ENCODE data around the gene EFCC1.

DNA sequence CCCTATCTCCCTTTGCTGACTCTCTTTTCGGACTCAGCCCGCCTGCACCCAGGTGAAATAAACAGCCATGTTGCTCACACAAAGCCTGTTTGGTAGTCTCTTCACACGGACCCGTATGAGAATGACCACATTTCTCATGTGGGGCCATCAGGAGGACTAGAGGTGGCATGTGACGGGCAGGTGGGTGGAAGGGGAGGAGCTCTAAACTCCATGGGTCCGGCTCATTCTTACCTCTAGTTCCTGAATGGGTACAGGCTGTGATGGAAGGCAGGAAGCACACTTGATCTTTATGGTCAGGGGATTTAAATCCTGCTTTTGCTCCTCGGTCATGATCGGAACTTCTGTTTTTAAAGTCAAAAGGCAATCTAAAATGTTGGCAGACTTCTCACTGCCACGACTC, 35.8 kb upstream of the EFCC1 start:
- TF ChIP-seq, protein P1, sequence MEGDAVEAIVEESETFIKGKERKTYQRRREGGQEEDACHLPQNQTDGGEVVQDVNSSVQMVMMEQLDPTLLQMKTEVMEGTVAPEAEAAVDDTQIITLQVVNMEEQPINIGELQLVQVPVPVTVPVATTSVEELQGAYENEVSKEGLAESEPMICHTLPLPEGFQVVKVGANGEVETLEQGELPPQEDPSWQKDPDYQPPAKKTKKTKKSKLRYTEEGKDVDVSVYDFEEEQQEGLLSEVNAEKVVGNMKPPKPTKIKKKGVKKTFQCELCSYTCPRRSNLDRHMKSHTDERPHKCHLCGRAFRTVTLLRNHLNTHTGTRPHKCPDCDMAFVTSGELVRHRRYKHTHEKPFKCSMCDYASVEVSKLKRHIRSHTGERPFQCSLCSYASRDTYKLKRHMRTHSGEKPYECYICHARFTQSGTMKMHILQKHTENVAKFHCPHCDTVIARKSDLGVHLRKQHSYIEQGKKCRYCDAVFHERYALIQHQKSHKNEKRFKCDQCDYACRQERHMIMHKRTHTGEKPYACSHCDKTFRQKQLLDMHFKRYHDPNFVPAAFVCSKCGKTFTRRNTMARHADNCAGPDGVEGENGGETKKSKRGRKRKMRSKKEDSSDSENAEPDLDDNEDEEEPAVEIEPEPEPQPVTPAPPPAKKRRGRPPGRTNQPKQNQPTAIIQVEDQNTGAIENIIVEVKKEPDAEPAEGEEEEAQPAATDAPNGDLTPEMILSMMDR (IDR thresholded peaks at IDR 0.05; ENCODE audit: poor library complexity) = no peak
- TF ChIP-seq EZH2 (IDR thresholded peaks at IDR 0.05; ENCODE audit: borderline replicate concordance) (no peak), EZH2phosphoT487 (IDR thresholded peaks at IDR 0.05; ENCODE audit: low read depth, severe bottlenecking, unreplicated experiment) (no peak)
